ENCODE results near the gene ARSG.

DNA sequence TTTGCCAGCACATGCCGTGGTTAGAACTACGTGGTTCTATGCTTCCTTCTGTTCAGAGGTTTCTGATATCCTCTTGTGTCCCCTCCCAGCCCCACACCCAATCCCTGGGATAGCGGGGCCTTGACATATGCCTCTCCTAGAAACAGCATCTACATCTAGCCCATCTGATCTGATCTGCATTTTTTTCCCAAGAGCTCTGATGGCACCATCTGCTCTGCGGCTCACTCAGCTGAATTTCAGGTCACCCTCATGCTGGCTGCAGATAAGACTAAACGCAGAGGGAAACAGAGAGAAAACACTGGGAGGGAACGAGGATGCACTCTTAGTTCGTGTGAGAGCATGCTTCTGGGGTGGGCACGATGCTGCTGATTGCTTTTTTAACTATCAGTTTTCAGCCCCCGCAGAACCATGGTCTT, 155.3 kb downstream of the ARSG start:
- TF ChIP-seq, protein P1, sequence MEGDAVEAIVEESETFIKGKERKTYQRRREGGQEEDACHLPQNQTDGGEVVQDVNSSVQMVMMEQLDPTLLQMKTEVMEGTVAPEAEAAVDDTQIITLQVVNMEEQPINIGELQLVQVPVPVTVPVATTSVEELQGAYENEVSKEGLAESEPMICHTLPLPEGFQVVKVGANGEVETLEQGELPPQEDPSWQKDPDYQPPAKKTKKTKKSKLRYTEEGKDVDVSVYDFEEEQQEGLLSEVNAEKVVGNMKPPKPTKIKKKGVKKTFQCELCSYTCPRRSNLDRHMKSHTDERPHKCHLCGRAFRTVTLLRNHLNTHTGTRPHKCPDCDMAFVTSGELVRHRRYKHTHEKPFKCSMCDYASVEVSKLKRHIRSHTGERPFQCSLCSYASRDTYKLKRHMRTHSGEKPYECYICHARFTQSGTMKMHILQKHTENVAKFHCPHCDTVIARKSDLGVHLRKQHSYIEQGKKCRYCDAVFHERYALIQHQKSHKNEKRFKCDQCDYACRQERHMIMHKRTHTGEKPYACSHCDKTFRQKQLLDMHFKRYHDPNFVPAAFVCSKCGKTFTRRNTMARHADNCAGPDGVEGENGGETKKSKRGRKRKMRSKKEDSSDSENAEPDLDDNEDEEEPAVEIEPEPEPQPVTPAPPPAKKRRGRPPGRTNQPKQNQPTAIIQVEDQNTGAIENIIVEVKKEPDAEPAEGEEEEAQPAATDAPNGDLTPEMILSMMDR (IDR thresholded peaks at IDR 0.05 in 2 of 3, conservative IDR thresholded peaks at IDR 0.05 in 1 of 3; ENCODE audit: control insufficient read depth in 2 of 3, extremely low read depth in 1 of 3, insufficient read depth in 1 of 3, low read depth in 3 of 3, low read length in 3 of 3) = no peak
- TF ChIP-seq JUNB (IDR thresholded peaks at IDR 0.05) (no peak), EZH2 (IDR thresholded peaks at IDR 0.05; ENCODE audit: borderline replicate concordance, control insufficient read depth, low read depth, low read length) (no peak), YY1 (IDR thresholded peaks at IDR 0.05; ENCODE audit: low read depth, low read length) (no peak)
- TF ChIP-seq, protein P2, sequence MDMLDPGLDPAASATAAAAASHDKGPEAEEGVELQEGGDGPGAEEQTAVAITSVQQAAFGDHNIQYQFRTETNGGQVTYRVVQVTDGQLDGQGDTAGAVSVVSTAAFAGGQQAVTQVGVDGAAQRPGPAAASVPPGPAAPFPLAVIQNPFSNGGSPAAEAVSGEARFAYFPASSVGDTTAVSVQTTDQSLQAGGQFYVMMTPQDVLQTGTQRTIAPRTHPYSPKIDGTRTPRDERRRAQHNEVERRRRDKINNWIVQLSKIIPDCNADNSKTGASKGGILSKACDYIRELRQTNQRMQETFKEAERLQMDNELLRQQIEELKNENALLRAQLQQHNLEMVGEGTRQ (IDR thresholded peaks at IDR 0.05; ENCODE audit: borderline replicate concordance, low read depth, low read length) = no peak
